ENCODE results near the gene F12. TPM values are rescaled to one million over a fixed set of nuclear protein-coding genes. Genes with fewer than 3 reads are reported as not detected.

The F12 gene
- total RNA-seq, 1 experiment from 2014 or later: 13.4 TPM

- no TSS peak for BruUV-seq (replicated peaks)
- intact Hi-C loops (cut with micrococcal nuclease; ENCODE audit: unreplicated experiment) (loop anchor here (2.0 to 10.0 kb wide), 2 partner anchors 54 to 142 kb away; partner anchors contain the start of gene MXD3), in situ Hi-C loops (cut with HindIII; ENCODE audit: low pct_unique_long_range_greater_than_20kb, low sequenced_read_pairs) (no loop called here)
- TF ChIP-seq CTCF (IDR thresholded peaks at IDR 0.05) (peak; percentile 76), TCF7L2 (IDR thresholded peaks at IDR 0.05; ENCODE audit: low read depth, low read length) (no peak)
- Histone ChIP-seq H3K36me3 (ENCODE audit: control insufficient read depth, insufficient read depth, low read length) (peaks cover 3% of the 10 kb centered on the region; the same call in 1 of the 2 replicates), H3K4me1 (ENCODE audit: control insufficient read depth, insufficient read depth, low read length) (peaks cover 32% of the 10 kb centered on the region), H3K4me3 (ENCODE audit: low read depth in 2 of 2, low read length in 2 of 2) (no peak overlapping the region; a peak in 1 of 4 replicates), H3K9me3 (ENCODE audit: control insufficient read depth, insufficient read depth, low read depth, low read length) (no peaks in the 10 kb centered on the region), H3K27ac (ENCODE audit: low read length) (peak overlapping the region; percentile 66; the same call in 1 of the 2 replicates), H3K27me3 (ENCODE audit: control insufficient read depth, insufficient read depth, low read length) (no peaks in the 10 kb centered on the region)
- ChIA-PET CTCF (interaction anchor here (0.8 to 1.0 kb wide), 2 partner anchors 50 to 151 kb away, joined by 3 read pairs; no protein-coding TSS in a partner anchor), POLR2A (no interaction called here)
- DNase-seq (ENCODE audit: low read depth, low spot score) (no peak), ATAC-seq (no peak)
Measured at GRCh38 chr5:177456591-177456964, 47.2 kb upstream of the F12 start.

GRCh38 chr5:177455661-177456590 is 46.6 kb upstream of the F12 start:
- Histone ChIP-seq H3K27me3 (ENCODE audit: control insufficient read depth, insufficient read depth, low read length) (no peaks in the 10 kb centered on the region), H3K36me3 (ENCODE audit: control insufficient read depth, insufficient read depth, low read length) (peaks cover 3% of the 10 kb centered on the region; the same call in 1 of the 2 replicates), H3K4me1 (ENCODE audit: control insufficient read depth, insufficient read depth, low read length) (peaks cover 34% of the 10 kb centered on the region), H3K9me3 (ENCODE audit: control insufficient read depth, insufficient read depth, low read depth, low read length) (no peaks in the 10 kb centered on the region), H3K4me3 (ENCODE audit: low read depth in 2 of 2, low read length in 2 of 2) (peak overlapping the region; percentile 50 to 61), H3K27ac (ENCODE audit: low read length) (peak overlapping the region; percentile 80)
- peak; percentile 95 for TF ChIP-seq CTCF (IDR thresholded peaks at IDR 0.05)
- no peak for TF ChIP-seq REST (IDR thresholded peaks at IDR 0.05; ENCODE audit: insufficient read depth in 1 of 2, low read depth in 2 of 2, low read length in 1 of 2)
- peak; percentile 22; the same call in 1 of the 2 replicates for TF ChIP-seq SIN3A (IDR thresholded peaks at IDR 0.05; ENCODE audit: borderline replicate concordance, insufficient read depth, low read depth, low read length)
- TF ChIP-seq TCF7L2 (IDR thresholded peaks at IDR 0.05; ENCODE audit: low read depth, low read length): no peak
- TF ChIP-seq POLR2AphosphoS5 (IDR thresholded peaks at IDR 0.05; ENCODE audit: low read depth, low read length): peak; percentile 39
- ATAC-seq (peak; percentile 41), DNase-seq (ENCODE audit: low read depth, low spot score) (peak; percentile 70)
- TSS peak; percentile 59 for BruUV-seq (replicated peaks)
- ChIA-PET CTCF (interaction anchor here (0.5 to 2.2 kb wide), 5 partner anchors 30 to 403 kb away, joined by 3 to 6 read pairs (median 5); partner anchors contain the start of gene GRK6), POLR2A (interaction anchor here (0.5 to 0.6 kb wide), 2 partner anchors 87 to 1527 kb away, joined by 13 to 15 read pairs; no protein-coding TSS in a partner anchor)
- in situ Hi-C loops (cut with HindIII; ENCODE audit: low pct_unique_long_range_greater_than_20kb, low sequenced_read_pairs) (no loop called here), intact Hi-C loops (cut with micrococcal nuclease; ENCODE audit: unreplicated experiment) (loop anchor here (2.0 to 10.0 kb wide), 2 partner anchors 53 to 141 kb away; partner anchors contain the start of gene MXD3)

Measured in Panc1 (cell line).